ENCODE data around the gene ENGASE. TPM values are rescaled to one million over a fixed set of nuclear protein-coding genes. Genes with fewer than 3 reads are reported as not detected.

Gene ENGASE
- total and polyA plus RNA-seq, 2 donors from 2014 or later: 14.3 to 49.3 TPM

GRCh38 chr17:79026376-79027273, 48.0 kb upstream of the ENGASE start:
- peaks cover 2% of the 10 kb centered on the region for H3K27me3 ChIP-seq (ENCODE audit: control insufficient read depth, insufficient read depth, low read length)
- H3K4me3 ChIP-seq (ENCODE audit: low read length in 3 of 3): no peak overlapping the region
- no peaks in the 10 kb centered on the region for H3K36me3 ChIP-seq (ENCODE audit: control insufficient read depth in 2 of 3, insufficient read depth in 3 of 3, low read length in 3 of 3)
- intact Hi-C loops (cut with DNase I): no loop called here
- H3K27ac ChIP-seq (ENCODE audit: low read depth in 2 of 2, low read length in 2 of 2): peak overlapping the region; percentile 26 to 77
- H3K4me1 ChIP-seq (ENCODE audit: control insufficient read depth in 2 of 3, insufficient read depth in 2 of 3, low read depth in 1 of 3, low read length in 3 of 3): peaks cover 0 to 43% (median 6%) of the 10 kb centered on the region in 3 donors
- H3K9me3 ChIP-seq (ENCODE audit: control insufficient read depth in 2 of 3, insufficient read depth in 1 of 3, low read length in 3 of 3): no peaks in the 10 kb centered on the region
- peak overlapping the region in 1 of 3 donors; percentile 21 for H3K9ac ChIP-seq (ENCODE audit: low read length in 3 of 3)
- TF ChIP-seq CTCF (IDR thresholded peaks at IDR 0.05; ENCODE audit: borderline replicate concordance, extremely low read depth, insufficient read depth): no peak
- no peak for FAIRE-seq
- peak in 1 of 5 donors; percentile 87 for DNase-seq

GRCh38 chr17:79027274-79027924, 47.2 kb upstream of the ENGASE start:
- peak overlapping the region; percentile 26 to 77 for H3K27ac ChIP-seq (ENCODE audit: low read depth in 2 of 2, low read length in 2 of 2)
- peaks cover 2% of the 10 kb centered on the region for H3K27me3 ChIP-seq (ENCODE audit: control insufficient read depth, insufficient read depth, low read length)
- H3K36me3 ChIP-seq (ENCODE audit: control insufficient read depth in 2 of 3, insufficient read depth in 3 of 3, low read length in 3 of 3): no peaks in the 10 kb centered on the region
- peaks cover 0 to 41% (median 6%) of the 10 kb centered on the region in 3 donors for H3K4me1 ChIP-seq (ENCODE audit: control insufficient read depth in 2 of 3, insufficient read depth in 2 of 3, low read depth in 1 of 3, low read length in 3 of 3)
- peak in 1 of 5 donors; percentile 68 for DNase-seq
- no peaks in the 10 kb centered on the region for H3K9me3 ChIP-seq (ENCODE audit: control insufficient read depth in 2 of 3, insufficient read depth in 1 of 3, low read length in 3 of 3)
- intact Hi-C loops (cut with DNase I): no loop called here
- H3K9ac ChIP-seq (ENCODE audit: low read length in 3 of 3): peak overlapping the region in 1 of 3 donors; percentile 21
- no peak for FAIRE-seq
- TF ChIP-seq CTCF (IDR thresholded peaks at IDR 0.05; ENCODE audit: borderline replicate concordance, extremely low read depth, insufficient read depth): no peak
- H3K4me3 ChIP-seq (ENCODE audit: low read length in 3 of 3): peak overlapping the region in 1 of 3 donors; percentile 17

GRCh38 chr17:79027925-79028491, 46.6 kb upstream of the ENGASE start:
- Histone ChIP-seq H3K27ac (ENCODE audit: low read depth in 2 of 2, low read length in 2 of 2) (peak overlapping the region; percentile 26 to 41), H3K9ac (ENCODE audit: low read length in 3 of 3) (peak overlapping the region in 1 of 3 donors; percentile 21), H3K27me3 (ENCODE audit: control insufficient read depth, insufficient read depth, low read length) (peaks cover 2% of the 10 kb centered on the region), H3K9me3 (ENCODE audit: control insufficient read depth in 2 of 3, insufficient read depth in 1 of 3, low read length in 3 of 3) (no peaks in the 10 kb centered on the region), H3K4me1 (ENCODE audit: control insufficient read depth in 2 of 3, insufficient read depth in 2 of 3, low read depth in 1 of 3, low read length in 3 of 3) (peaks cover 0 to 39% (median 6%) of the 10 kb centered on the region in 3 donors), H3K36me3 (ENCODE audit: control insufficient read depth in 2 of 3, insufficient read depth in 3 of 3, low read length in 3 of 3) (no peaks in the 10 kb centered on the region), H3K4me3 (ENCODE audit: low read length in 3 of 3) (peak overlapping the region in 1 of 3 donors; percentile 17)
- no peak for TF ChIP-seq CTCF (IDR thresholded peaks at IDR 0.05; ENCODE audit: borderline replicate concordance, extremely low read depth, insufficient read depth)
- DNase-seq: peak in 1 of 5 donors; percentile 80
- intact Hi-C loops (cut with DNase I): no loop called here
- FAIRE-seq: no peak

All from kidney (tissue), 14 donors.